SH-SY5Y (cell line): ENCODE measurements around the gene MRPL43.

Source experiments
- GATA2 ChIP-seq: IDR thresholded peaks from 2 replicates; pipeline ENCODE4 v1.6.1; 2011; ENCODE audit warnings: mild to moderate bottlenecking, low read depth, low read length
- GATA3 ChIP-seq: IDR thresholded peaks from 2 replicates; pipeline ENCODE4 v1.6.1; 2011; ENCODE audit warnings: low read depth, mild to moderate bottlenecking, low read length, moderate library complexity

The MRPL43 gene

DNA sequence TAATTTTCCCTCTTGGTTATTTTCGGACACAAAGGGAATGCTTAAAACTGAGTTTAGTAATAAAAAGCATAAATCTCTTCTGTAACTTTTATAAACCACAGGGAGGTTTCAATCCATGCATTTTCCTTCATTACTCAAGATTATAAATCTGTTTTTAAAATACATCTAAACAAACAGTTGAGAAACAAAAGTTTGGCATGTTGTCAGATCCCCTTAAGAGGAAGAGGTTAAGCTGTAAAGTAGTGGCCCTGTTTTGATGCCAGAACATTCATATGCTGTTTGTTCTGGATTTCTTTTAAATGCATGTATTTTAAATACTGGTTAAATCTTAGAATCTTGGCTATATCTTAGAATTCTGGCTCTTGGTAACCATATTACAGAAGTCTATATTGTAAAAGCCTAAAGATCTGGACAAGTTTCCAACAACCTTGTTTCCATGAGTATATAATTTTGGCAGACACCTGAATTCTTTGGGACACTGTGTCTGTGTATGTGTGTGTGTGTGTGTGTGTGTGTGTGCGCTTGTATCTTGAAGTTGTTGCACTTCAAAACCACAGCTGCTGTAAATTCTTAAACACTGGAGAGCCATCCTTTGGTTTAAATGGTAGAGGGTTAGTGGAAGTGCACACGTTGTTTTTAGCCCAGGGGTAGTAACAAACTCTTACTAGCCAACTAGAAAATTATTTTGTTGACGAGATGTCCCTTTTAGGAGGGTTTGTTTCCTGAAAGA is 24.8 kb downstream of the MRPL43 start:
- no peak for TF ChIP-seq GATA2
- no peak for TF ChIP-seq GATA3

DNA sequence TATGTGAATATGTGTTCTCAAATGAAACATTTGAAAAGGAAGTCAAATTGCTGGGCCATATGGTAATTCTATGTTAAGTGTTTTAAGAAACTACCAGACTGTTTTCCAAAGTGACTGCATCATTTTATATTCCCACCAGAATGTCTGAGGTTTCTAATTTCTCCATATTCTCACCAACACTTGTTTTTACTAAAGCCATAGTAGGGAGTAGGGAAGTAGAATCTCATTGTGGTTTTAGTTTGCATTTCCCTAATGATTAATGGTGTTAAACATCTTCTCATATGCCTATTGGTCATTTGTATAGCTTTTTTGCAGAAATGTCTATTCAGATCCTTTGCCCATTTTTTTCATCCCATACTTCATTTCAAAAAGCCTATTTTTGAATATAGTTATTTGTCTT is 27.0 kb downstream of the MRPL43 start:
- TF ChIP-seq GATA2 (no peak), GATA3 (no peak)

DNA sequence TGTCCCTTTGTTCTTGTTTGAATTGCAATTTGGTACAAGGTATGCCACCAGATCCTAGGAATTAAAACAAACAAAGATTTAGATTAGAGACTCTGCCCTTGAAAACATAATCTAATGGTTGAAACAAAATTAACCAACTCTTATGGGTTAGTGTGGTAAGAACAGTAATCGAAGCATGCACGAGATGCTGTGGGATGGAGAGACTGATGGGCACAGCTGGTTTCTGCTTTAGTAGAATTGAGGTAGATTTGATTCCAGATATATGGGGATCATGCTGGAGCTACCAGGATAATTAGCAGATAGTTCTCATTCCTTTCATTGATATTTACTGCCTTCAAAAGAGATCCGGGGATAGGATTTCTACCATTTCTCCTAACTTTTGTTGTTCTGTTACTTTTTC is 38.4 kb downstream of the MRPL43 start:
- TF ChIP-seq GATA2 (no peak), GATA3 (no peak)

DNA sequence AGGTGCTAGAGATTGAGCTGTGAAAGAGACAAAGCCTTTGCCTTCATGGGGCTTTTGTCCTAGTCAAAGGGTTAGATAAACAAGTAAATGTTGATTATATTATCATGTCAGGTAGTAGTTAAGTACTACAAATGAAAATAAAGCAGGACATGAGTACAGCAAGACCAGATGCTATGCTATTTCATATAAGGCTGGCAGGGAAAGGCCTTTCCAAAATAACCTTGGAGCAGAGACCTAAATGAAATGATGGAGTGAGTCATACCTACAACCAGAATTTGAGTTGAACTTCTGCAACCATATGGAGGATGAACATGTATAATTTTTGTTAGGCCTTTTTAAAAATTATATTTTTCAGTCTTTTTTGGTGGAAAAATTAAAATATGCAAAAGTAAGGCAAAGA is 41.5 kb downstream of the MRPL43 start:
- TF ChIP-seq GATA2 (no peak), GATA3 (no peak)

DNA sequence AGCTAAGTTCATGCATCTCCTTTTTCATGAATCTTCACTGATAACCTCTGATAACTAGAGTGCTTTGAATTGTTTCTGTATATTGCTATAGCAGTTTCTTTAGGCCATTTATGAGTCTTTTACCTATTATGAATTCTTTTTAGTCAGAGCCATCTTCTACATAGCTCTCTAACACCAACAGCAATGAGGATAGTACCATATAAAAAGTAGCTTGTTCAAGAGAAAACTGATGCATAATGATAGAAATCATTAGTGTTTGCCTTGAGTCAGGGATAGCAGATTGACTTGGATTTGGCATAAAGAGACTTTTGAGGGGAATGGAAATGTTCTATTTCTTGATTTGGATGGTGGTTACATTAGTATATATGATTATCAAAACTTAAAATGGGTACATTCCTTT is 43.8 kb downstream of the MRPL43 start:
- TF ChIP-seq GATA3, result no peak
- no peak for TF ChIP-seq GATA2

DNA sequence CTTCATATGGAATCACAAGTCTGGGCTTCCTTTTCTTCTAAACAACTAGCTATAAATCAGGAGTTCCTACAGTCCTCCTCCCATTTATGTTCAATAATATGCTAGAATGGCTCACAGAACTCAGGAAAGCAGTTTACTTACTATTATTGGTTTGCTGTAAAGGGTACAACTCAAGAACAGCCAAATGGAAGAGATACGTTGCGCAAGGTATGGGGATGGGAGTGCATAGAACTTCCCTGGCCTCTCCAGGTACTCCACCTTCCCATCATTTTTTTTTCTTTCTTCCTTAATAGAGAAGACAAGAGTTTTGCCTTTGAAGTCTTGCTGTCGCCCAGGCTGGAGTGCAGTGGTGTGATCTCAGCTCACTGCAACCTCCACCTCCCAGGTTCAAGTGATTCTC is 45.1 kb downstream of the MRPL43 start:
- TF ChIP-seq GATA2 (no peak), GATA3 (no peak)

DNA sequence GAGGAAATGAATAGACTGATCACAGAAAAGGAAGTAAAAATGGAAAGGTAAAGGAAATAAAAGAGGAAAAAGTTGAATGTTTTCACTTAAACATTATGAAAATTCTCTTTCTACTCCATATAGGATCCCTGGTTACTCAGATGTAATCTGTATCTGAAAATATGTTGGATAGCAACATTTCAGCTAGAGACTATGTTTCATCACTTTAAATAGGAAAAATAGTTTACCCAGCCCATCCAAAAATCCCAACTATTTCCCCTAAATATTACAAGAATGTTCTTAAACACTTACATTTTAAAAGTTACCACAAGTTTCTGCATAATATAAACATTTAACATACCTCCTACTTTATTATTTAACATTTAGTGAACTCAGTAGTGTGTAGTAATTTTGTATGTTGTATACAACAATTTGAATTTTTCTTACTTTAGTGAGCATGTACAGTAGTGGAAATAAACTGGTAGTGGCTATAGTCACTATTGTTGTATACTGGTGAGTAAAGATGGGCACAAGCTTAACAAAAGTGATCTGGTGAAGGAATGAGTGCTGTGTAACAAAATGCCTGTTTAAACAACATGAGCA is 47.4 kb downstream of the MRPL43 start:
- TF ChIP-seq GATA2 (no peak), GATA3 (no peak)
